Right atrium auricular region (tissue), 2 donors: ENCODE measurements around the gene FLCN. TPM values are rescaled to one million over a fixed set of nuclear protein-coding genes. Genes with fewer than 3 reads are reported as not detected.

Experiments used
- DNase-seq: peaks from one replicate; pipeline ENCODE4 v3.0.0-alpha.2; 2019; ENCODE audit warnings: low spot score
- H3K27ac ChIP-seq, 2 donors: fragments of 200-600 bp; sonication (generic); 1 replicate in 1 of 2; 2 replicates in 1 of 2; pipeline ENCODE4 v1.5.1; 2016 to 2019
- H3K27me3 ChIP-seq, 2 donors: fragments of 200-600 bp; sonication (generic); one replicate each; pipeline versions ENCODE4 v1.5.1 to v1.6.0; 2017 to 2019
- H3K36me3 ChIP-seq: fragments of 200-600 bp; sonication (generic); one replicate; pipeline ENCODE4 v1.5.1; 2016
- H3K4me1 ChIP-seq, 2 donors: fragments of 200-600 bp; sonication (generic); one replicate each; pipeline versions ENCODE4 v1.5.1 to v1.6.0; 2017 to 2019
- H3K4me3 ChIP-seq, 2 donors: fragments of 200-600 bp; sonication (generic); 1 replicate in 1 of 2; 2 replicates in 1 of 2; pipeline ENCODE4 v1.5.1; 2017 to 2019; ENCODE audit warnings: mild to moderate bottlenecking in 1 of 2, moderate library complexity in 1 of 2
- H3K9me3 ChIP-seq, 2 donors: fragments of 200-600 bp; sonication (generic); one replicate each; pipeline ENCODE4 v1.5.1; 2019
- CTCF ChIP-seq, 2 donors: fragments of 200-600 bp; sonication (generic); IDR thresholded peaks; one replicate each; pipeline ENCODE4 v1.5.1; 2019; ENCODE audit warnings: antibody characterized with exemption in 2 of 2
- total RNA-seq, 2 donors: library from RNA; depleted of rRNA; stranded (reverse); fragments of >200 nt; gene quantifications; one replicate each; pipeline ENCODE4 v1.1.0, GENCODE V29; 2016

FLCN gene
- total RNA-seq, 2 donors from 2014 or later, result 22.7 to 23.7 TPM

GRCh38 chr17:17241656-17242055, 4.7 kb upstream of the FLCN start:
- Histone ChIP-seq H3K4me1 (no peaks in the 10 kb centered on the region), H3K27ac (no peak overlapping the region), H3K9me3 (no peaks in the 10 kb centered on the region), H3K36me3 (peaks cover 12% of the 10 kb centered on the region), H3K27me3 (no peaks in the 10 kb centered on the region), H3K4me3 (no peak overlapping the region)
- DNase-seq, result no peak
- TF ChIP-seq CTCF (IDR thresholded peaks at IDR 0.05), result no peak

- DNase-seq, result no peak
- H3K4me1 ChIP-seq, result peaks cover 0 to 13% of the 10 kb centered on the region in 2 donors
- no peaks in the 10 kb centered on the region for H3K27me3 ChIP-seq
- no peak overlapping the region for H3K4me3 ChIP-seq
- no peak overlapping the region for H3K27ac ChIP-seq
- H3K9me3 ChIP-seq, result no peaks in the 10 kb centered on the region
- no peak for TF ChIP-seq CTCF (IDR thresholded peaks at IDR 0.05)
- H3K36me3 ChIP-seq, result no peaks in the 10 kb centered on the region
These were observed 2.9 kb upstream of the FLCN start for GRCh38 chr17:17239832-17240231.

- Histone ChIP-seq H3K4me3 (peak overlapping the region; percentile 81 to 100), H3K36me3 (peaks cover 11% of the 10 kb centered on the region), H3K27ac (peak overlapping the region; percentile 90 to 94), H3K4me1 (peaks cover 0 to 30% of the 10 kb centered on the region in 2 donors), H3K9me3 (no peaks in the 10 kb centered on the region), H3K27me3 (no peaks in the 10 kb centered on the region)
- no peak for TF ChIP-seq CTCF (IDR thresholded peaks at IDR 0.05)
- DNase-seq, result no peak
These were observed 508 bp downstream of the FLCN start for GRCh38 chr17:17236295-17237025.

GRCh38 chr17:17235212-17236174, 1.5 kb downstream of the FLCN start:
- Histone ChIP-seq H3K4me1 (peaks cover 0 to 36% of the 10 kb centered on the region in 2 donors), H3K36me3 (peaks cover 20% of the 10 kb centered on the region), H3K9me3 (no peaks in the 10 kb centered on the region), H3K27ac (peak overlapping the region; percentile 90 to 94), H3K27me3 (no peaks in the 10 kb centered on the region), H3K4me3 (peak overlapping the region; percentile 81 to 100)
- DNase-seq, result no peak
- TF ChIP-seq CTCF (IDR thresholded peaks at IDR 0.05), result no peak

- Histone ChIP-seq H3K27ac (peak overlapping the region; percentile 54 to 58), H3K4me1 (peaks cover 0 to 64% of the 10 kb centered on the region in 2 donors), H3K27me3 (no peaks in the 10 kb centered on the region), H3K9me3 (no peaks in the 10 kb centered on the region), H3K36me3 (peaks cover 52% of the 10 kb centered on the region), H3K4me3 (no peak overlapping the region)
- no peak for TF ChIP-seq CTCF (IDR thresholded peaks at IDR 0.05)
- no peak for DNase-seq
These were observed 4.7 kb downstream of the FLCN start for GRCh38 chr17:17232303-17232621.
